ENCODE measurements around the gene TMED4. TPM values are rescaled to one million over a fixed set of nuclear protein-coding genes. Genes with fewer than 3 reads are reported as not detected.
A peak's percentile ranks its signal among the peaks of the same experiment; 100 is the strongest.

The TMED4 gene
- total and polyA plus RNA-seq, 3 donors from 2014 or later: 77.8 to 236 (median 164) TPM

DNA sequence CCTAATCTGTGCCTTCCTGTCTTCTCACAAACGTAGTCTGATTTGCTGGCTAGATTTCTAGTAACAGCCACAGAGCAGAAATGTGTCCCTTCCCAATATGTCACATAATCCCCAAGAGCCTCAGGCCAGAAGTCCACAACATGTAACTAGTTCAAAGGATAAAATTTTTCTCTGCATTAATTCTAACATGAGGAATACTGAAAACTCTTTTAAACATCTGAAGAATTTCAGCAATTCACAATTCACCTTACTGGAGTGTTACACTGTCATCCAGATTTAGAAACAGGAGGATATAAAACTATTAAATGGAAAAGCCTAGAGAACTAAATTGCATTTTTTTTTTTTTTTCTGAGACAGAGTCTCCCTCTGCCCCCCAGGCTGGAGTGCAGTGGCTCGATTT, 5.8 kb downstream of the TMED4 start:
- H3K27me3 ChIP-seq: no peaks in the 10 kb centered on the region
- H3K4me1 ChIP-seq: peaks cover 23% of the 10 kb centered on the region
- intact Hi-C loops (cut with DNase I; ENCODE audit: low total_unique reads): no loop called here
- H3K36me3 ChIP-seq (ENCODE audit: low read depth, missing control alignments): no peaks in the 10 kb centered on the region
- H3K27ac ChIP-seq: no peak overlapping the region
- no peaks in the 10 kb centered on the region for H3K9me3 ChIP-seq
- no peak for DNase-seq
- TF ChIP-seq, protein P1, sequence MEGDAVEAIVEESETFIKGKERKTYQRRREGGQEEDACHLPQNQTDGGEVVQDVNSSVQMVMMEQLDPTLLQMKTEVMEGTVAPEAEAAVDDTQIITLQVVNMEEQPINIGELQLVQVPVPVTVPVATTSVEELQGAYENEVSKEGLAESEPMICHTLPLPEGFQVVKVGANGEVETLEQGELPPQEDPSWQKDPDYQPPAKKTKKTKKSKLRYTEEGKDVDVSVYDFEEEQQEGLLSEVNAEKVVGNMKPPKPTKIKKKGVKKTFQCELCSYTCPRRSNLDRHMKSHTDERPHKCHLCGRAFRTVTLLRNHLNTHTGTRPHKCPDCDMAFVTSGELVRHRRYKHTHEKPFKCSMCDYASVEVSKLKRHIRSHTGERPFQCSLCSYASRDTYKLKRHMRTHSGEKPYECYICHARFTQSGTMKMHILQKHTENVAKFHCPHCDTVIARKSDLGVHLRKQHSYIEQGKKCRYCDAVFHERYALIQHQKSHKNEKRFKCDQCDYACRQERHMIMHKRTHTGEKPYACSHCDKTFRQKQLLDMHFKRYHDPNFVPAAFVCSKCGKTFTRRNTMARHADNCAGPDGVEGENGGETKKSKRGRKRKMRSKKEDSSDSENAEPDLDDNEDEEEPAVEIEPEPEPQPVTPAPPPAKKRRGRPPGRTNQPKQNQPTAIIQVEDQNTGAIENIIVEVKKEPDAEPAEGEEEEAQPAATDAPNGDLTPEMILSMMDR (IDR thresholded peaks at IDR 0.05): no peak
- TF ChIP-seq POLR2A (IDR thresholded peaks at IDR 0.05): no peak
- 72 to 79% methylated on average over 2 of the region's 2 CpGs for WGBS, 2 donors
- no peak overlapping the region for H3K4me3 ChIP-seq

DNA sequence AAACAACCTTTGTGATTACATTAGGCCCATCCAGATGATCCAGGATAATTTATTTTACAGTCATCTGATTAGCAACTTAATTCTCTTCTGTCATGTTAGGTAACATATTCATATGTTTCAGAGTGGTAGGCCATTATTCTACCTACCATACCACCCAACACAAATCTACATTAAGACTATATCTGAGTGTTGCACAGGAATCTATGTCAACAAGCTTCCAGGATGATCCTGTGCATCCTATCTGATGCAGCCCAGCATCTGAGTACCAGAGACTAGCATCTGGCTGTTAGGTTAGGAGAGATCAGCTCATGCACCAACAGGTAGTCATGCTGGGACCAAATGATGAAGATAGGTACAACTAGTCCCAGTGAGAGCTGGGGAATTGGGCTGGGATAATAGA, 7.0 kb downstream of the TMED4 start:
- no peaks in the 10 kb centered on the region for H3K9me3 ChIP-seq
- no peak overlapping the region for H3K27ac ChIP-seq
- intact Hi-C loops (cut with DNase I; ENCODE audit: low total_unique reads): no loop called here
- H3K27me3 ChIP-seq: no peaks in the 10 kb centered on the region
- no peaks in the 10 kb centered on the region for H3K36me3 ChIP-seq (ENCODE audit: low read depth, missing control alignments)
- no peak for DNase-seq
- H3K4me3 ChIP-seq: no peak overlapping the region
- TF ChIP-seq, protein P1 (IDR thresholded peaks at IDR 0.05): no peak
- TF ChIP-seq POLR2A (IDR thresholded peaks at IDR 0.05): no peak
- peaks cover 17% of the 10 kb centered on the region for H3K4me1 ChIP-seq

DNA sequence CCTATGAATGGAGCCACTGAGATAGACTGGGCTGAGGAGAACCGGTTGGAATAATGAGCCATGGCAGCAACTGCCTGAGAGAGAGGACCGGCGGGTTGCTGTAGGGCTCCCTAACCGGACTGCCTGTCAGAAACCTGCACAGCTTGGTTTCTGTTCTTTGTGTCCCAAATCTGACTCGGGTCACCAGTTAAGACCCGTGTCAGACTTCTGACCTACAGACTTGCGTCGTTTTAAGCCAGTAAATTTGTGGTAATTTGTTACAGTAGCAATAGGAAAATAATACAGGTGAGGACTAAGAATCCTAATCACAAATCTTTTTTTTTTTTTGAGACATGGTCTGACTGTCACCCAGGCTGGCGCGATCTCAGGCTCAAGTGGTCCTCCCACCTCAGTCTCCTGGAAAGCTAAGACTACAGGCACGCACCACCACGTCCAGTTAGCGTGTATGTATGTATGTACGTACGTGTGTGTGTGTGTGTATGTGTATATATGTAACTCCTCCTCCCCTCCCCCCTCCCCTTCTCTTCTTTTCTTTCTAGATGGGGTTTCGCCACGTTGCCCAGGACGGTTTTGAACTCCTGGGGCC, 7.7 kb downstream of the TMED4 start:
- TF ChIP-seq POLR2A (IDR thresholded peaks at IDR 0.05): no peak
- TF ChIP-seq, protein P1 (IDR thresholded peaks at IDR 0.05): no peak
- Histone ChIP-seq H3K36me3 (ENCODE audit: low read depth, missing control alignments) (no peaks in the 10 kb centered on the region), H3K27me3 (no peaks in the 10 kb centered on the region), H3K9me3 (no peaks in the 10 kb centered on the region), H3K4me1 (peaks cover 17% of the 10 kb centered on the region), H3K27ac (peak overlapping the region; percentile 63 to 84), H3K4me3 (peak overlapping the region; percentile 75 to 88)
- intact Hi-C loops (cut with DNase I; ENCODE audit: low total_unique reads): no loop called here
- no peak for DNase-seq
- 14 to 18% methylated on average over 18 of the region's 18 CpGs for WGBS, 2 donors

DNA sequence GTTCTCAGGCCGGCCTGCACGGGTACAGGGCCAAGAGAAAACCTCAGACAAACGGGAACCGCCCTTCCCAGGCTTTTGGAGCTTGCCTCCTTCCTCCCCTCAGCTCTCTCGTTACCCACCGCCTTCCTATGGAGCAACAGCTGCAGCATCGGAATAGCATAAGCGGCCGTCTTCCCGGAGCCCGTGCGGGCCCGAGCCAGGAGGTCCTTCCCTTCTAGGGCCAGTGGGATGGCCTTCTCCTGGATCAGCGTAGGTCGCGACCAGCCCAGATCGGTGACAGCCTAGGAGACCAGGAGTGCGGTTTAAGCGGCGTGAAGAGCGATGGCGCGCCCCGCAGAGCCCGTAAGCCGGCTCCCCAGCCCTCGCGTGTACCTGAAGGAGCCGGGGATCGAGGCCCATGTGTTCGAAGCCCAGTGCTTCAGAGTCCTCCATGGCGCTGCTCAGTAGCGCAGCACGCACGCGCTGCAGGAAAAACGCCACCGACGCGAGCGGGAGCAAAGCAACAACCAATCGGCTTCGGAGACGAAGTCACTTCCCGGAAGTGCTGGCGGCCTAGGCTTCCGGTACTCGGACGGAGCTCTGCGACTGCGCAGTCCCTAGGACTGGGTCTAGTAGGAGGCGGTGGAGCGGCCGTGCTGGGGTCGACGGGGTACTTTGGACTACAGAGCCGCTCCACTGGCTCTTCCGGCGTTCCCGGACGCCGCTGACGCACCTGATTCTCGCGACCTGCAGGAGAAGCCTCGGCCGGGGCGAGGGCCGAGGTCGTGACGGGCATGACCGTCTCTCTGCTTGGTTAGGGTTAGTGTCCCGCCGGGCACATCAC, 8.4 kb downstream of the TMED4 start, which contains the start of gene DDX56:
Gene DDX56 (minus strand): TSS at position 445 of the 823 bp plus-strand sequence. CDS start 13 bp downstream, at position 432.
- Histone ChIP-seq H3K36me3 (ENCODE audit: low read depth, missing control alignments) (no peaks in the 10 kb centered on the region), H3K9me3 (no peaks in the 10 kb centered on the region), H3K4me1 (peaks cover 17% of the 10 kb centered on the region), H3K27ac (peak within 1 kb of the TSS; percentile 63 to 84), H3K27me3 (no peaks in the 10 kb centered on the region), H3K4me3 (peak within 1 kb of the TSS; percentile 75 to 88)
- 0% methylated on average over 19 to 59 of the region's 74 CpGs for WGBS, 2 donors
- intact Hi-C loops (cut with DNase I; ENCODE audit: low total_unique reads): no loop called here
- peak; percentile 40 for TF ChIP-seq POLR2A (IDR thresholded peaks at IDR 0.05)
- TF ChIP-seq, protein P1 (IDR thresholded peaks at IDR 0.05): no peak
- DNase-seq: peak; percentile 97
